Subcutaneous abdominal adipose tissue (tissue), 5 donors: ENCODE results near the gene ADAMTS2.
A peak's percentile ranks its signal among the peaks of the same experiment; 100 is the strongest.
"Not testable (repeated sequence)": the region's sequence is repeated elsewhere in the genome, so short reads cannot be mapped to it uniquely, and the experiment has no call there.

Experiments
- H3K27ac ChIP-seq: one replicate; pipeline ENCODE4 v1.7.0; 2013; ENCODE audit warnings: low read depth, mild to moderate bottlenecking, inconsistent platforms, low read length, moderate library complexity
- H3K27me3 ChIP-seq, 5 donors: one replicate each; pipeline ENCODE4 v1.7.0; 2013; ENCODE audit warnings: low read length in 5 of 5, inconsistent platforms in 1 of 5; ENCODE audit not compliant: control insufficient read depth in 5 of 5, insufficient read depth in 4 of 5
- H3K36me3 ChIP-seq, 5 donors: one replicate each; pipeline ENCODE4 v1.7.0; 2013; ENCODE audit warnings: low read length in 5 of 5; ENCODE audit not compliant: control insufficient read depth in 5 of 5, insufficient read depth in 5 of 5
- H3K4me1 ChIP-seq, 5 donors: one replicate each; pipeline ENCODE4 v1.7.0; 2013; ENCODE audit warnings: low read length in 5 of 5, mild to moderate bottlenecking in 3 of 5, moderate library complexity in 1 of 5; ENCODE audit not compliant: control insufficient read depth in 5 of 5, insufficient read depth in 5 of 5
- H3K4me3 ChIP-seq, 5 donors: one replicate each; pipeline ENCODE4 v1.7.0; 2013; ENCODE audit warnings: low read length in 5 of 5, low read depth in 1 of 5
- H3K9ac ChIP-seq, 5 donors: one replicate each; pipeline ENCODE4 v1.7.0; 2013; ENCODE audit warnings: low read length in 5 of 5, mild to moderate bottlenecking in 4 of 5, moderate library complexity in 3 of 5
- H3K9me3 ChIP-seq, 5 donors: one replicate each; pipeline ENCODE4 v1.7.0; 2013; ENCODE audit warnings: low read length in 5 of 5; ENCODE audit not compliant: control insufficient read depth in 5 of 5
- donor health status: healthy.
- donor health status: healthy.
- donor health status: healthy.
- donor health status: healthy.
- donor health status: healthy.

ADAMTS2 gene

GRCh38 chr5:179326122-179326927, 18.9 kb downstream of the ADAMTS2 start:
- Histone ChIP-seq H3K9me3 (no peaks in the 10 kb centered on the region), H3K4me3 (no peak overlapping the region), H3K27me3 (peaks cover 0 to 3% (median 0%) of the 10 kb centered on the region in 5 donors), H3K9ac (no peak overlapping the region), H3K27ac (peak overlapping the region; percentile 44), H3K36me3 (peaks cover 0 to 3% (median 0%) of the 10 kb centered on the region in 5 donors), H3K4me1 (peaks cover 2 to 41% (median 23%) of the 10 kb centered on the region in 5 donors)

GRCh38 chr5:179325296-179326031, 19.8 kb downstream of the ADAMTS2 start:
- Histone ChIP-seq H3K36me3 (no peaks in the 10 kb centered on the region), H3K4me1 (peaks cover 2 to 43% (median 23%) of the 10 kb centered on the region in 5 donors), H3K9ac (peak overlapping the region in 1 of 5 donors; percentile 3), H3K9me3 (no peaks in the 10 kb centered on the region), H3K27ac (no peak overlapping the region), H3K4me3 (no peak overlapping the region), H3K27me3 (peaks cover 0 to 2% (median 0%) of the 10 kb centered on the region in 5 donors)

- Histone ChIP-seq H3K9ac (peak overlapping the region in 1 of 5 donors; percentile 3), H3K9me3 (no peaks in the 10 kb centered on the region), H3K4me1 (peaks cover 3 to 48% (median 26%) of the 10 kb centered on the region in 5 donors), H3K4me3 (no peak overlapping the region), H3K36me3 (no peaks in the 10 kb centered on the region), H3K27ac (no peak overlapping the region), H3K27me3 (peaks cover 0 to 2% (median 0%) of the 10 kb centered on the region in 5 donors)
Observed at GRCh38 chr5:179324760-179325295, 20.4 kb downstream of the ADAMTS2 start.

GRCh38 chr5:179324316-179324715, 20.9 kb downstream of the ADAMTS2 start:
- not testable (repeated sequence) for H3K4me3 ChIP-seq, H3K9me3 ChIP-seq, H3K36me3 ChIP-seq, H3K27me3 ChIP-seq, H3K9ac ChIP-seq, H3K27ac ChIP-seq
- H3K4me1 ChIP-seq: peaks cover 4 to 53% (median 31%) of the 10 kb centered on the region in 5 donors

GRCh38 chr5:179323026-179323870, 22.0 kb downstream of the ADAMTS2 start:
- Histone ChIP-seq H3K4me1 (peaks cover 4 to 64% (median 41%) of the 10 kb centered on the region in 5 donors), H3K9me3 (no peaks in the 10 kb centered on the region), H3K9ac (peak overlapping the region in 1 of 5 donors; percentile 45), H3K36me3 (no peaks in the 10 kb centered on the region), H3K4me3 (no peak overlapping the region), H3K27ac (no peak overlapping the region), H3K27me3 (peaks cover 0 to 2% (median 0%) of the 10 kb centered on the region in 5 donors)

GRCh38 chr5:179322071-179323025, 22.9 kb downstream of the ADAMTS2 start:
- Histone ChIP-seq H3K27ac (no peak overlapping the region), H3K9me3 (no peaks in the 10 kb centered on the region), H3K4me3 (no peak overlapping the region), H3K4me1 (peaks cover 4 to 70% (median 49%) of the 10 kb centered on the region in 5 donors), H3K9ac (peak overlapping the region in 1 of 5 donors; percentile 45), H3K27me3 (peaks cover 0 to 2% (median 0%) of the 10 kb centered on the region in 5 donors), H3K36me3 (no peaks in the 10 kb centered on the region)

- Histone ChIP-seq H3K36me3 (no peaks in the 10 kb centered on the region), H3K9me3 (no peaks in the 10 kb centered on the region), H3K4me3 (no peak overlapping the region), H3K27ac (no peak overlapping the region), H3K27me3 (no peaks in the 10 kb centered on the region), H3K9ac (no peak overlapping the region), H3K4me1 (peaks cover 1 to 67% (median 53%) of the 10 kb centered on the region in 5 donors)
Observed at GRCh38 chr5:179321206-179321987, 23.9 kb downstream of the ADAMTS2 start.

- no peak overlapping the region for H3K27ac ChIP-seq
- peaks cover 1 to 71% (median 54%) of the 10 kb centered on the region in 5 donors for H3K4me1 ChIP-seq
- no peak overlapping the region for H3K4me3 ChIP-seq
- H3K36me3 ChIP-seq: no peaks in the 10 kb centered on the region
- H3K9me3 ChIP-seq: no peaks in the 10 kb centered on the region
- no peak overlapping the region for H3K9ac ChIP-seq
- H3K27me3 ChIP-seq: no peaks in the 10 kb centered on the region
Observed at GRCh38 chr5:179319741-179320281, 25.4 kb downstream of the ADAMTS2 start.
